Measurements from ENCODE around the gene SLC25A10.

The SLC25A10 gene

DNA sequence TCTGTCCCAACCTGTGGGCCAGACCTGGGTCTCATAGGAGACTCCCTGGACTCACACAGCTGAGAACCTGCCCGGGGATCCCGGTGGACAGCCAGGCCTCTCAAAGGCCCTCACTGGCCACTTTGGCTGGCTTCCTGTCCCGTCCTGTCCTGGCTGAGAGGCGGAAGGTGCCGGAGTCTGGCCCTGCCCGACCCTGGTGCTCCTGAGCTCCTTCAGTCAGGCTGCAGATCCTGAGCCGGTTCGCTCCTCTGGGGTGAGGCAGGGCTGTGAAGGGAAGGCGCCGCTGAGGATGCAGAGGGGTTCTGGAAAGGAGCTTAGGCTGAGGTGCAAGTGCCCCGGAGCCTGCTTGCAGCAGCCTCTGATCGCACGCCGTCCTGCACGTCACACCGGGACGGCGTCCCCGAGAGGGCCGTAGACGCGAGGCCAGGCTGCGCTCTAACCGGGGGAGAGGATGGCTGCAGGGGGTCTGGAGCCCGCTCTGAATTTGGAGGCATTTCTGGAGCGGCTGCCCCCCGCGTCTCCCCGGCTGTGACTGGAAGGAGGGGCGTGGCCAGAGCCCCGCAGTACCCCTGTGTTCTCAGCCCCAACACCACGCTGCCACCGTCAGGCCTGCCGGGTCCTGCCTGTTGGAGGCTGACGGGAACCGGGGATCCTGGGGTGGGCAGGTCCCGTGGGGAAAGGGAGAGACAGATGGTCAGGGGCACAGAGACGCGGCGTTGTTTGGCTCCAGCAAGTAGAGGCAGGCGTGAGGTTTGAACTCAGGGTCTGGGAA, 24.1 kb upstream of the SLC25A10 start:
- DNase-seq: no peak

DNA sequence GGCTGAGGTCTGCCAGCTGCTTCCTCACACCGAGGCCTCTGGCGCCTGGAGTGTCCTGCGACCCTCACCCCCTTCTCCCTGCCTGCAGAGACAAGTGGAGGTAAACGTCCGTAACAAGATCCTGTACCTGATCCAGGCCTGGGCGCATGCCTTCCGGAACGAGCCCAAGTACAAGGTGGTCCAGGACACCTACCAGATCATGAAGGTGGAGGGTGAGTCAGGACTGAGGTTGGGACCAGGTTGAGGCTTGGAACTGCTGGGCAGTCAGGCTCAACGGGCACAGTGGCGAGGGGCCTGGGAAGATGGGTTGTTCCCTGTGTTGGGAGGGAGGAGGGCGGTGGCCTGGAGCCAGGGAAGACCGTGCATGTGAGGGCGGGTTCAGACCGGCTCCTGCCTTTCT, 23.5 kb upstream of the SLC25A10 start:
- DNase-seq: no peak

DNA sequence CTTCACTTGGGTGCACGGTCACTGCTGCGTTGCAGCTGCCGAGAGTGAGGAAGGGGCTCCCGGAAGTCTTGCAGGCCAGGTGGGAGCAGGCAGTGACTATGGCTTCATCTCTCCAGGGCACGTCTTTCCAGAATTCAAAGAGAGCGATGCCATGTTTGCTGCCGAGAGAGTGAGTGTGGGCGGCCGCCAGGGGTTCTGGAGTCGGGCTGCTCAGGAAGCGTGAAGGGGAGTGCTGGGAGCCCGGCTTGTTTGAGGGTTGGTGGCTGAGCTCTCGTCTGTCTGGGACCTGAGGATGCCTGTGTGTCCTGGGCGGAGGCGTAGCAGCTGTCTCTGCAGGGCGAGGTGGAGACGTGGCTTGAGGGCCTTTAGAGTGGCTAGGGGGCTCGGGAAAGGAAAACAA, 22.0 kb upstream of the SLC25A10 start:
- no peak for DNase-seq

DNA sequence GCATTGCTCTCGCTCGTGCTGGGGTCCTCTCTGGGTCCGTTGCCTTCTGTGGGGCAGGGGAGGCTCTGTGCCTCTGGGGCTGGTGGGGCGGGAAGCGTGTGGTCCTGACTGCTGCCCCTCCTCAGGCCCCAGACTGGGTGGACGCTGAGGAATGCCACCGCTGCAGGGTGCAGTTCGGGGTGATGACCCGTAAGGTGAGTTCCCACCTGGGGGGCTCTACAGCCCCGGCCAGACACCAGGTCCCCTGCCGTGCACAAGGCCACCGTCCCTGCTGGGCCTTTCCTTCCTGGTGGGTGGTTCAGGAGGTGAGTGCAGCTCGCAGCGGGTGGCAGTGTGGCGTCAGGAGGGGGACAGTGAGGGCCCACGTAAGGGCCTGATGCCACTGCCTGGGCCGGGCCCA, 21.5 kb upstream of the SLC25A10 start:
- no peak for DNase-seq

DNA sequence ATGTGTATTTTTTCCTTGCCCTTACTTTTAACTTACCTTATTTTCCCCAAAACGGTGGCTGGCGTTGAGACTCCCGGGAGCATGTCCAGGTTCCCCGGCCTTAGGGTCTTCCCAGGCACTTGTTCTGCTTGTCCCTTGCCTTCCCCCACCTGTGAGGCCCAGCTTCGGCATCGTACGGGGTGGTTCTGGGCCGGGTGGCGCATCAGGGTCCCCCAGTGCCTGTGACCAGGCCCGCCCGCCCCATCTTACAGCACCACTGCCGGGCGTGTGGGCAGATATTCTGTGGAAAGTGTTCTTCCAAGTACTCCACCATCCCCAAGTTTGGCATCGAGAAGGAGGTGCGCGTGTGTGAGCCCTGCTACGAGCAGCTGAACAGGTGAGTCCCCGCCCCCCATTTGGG, 20.9 kb upstream of the SLC25A10 start:
- no peak for DNase-seq

DNA sequence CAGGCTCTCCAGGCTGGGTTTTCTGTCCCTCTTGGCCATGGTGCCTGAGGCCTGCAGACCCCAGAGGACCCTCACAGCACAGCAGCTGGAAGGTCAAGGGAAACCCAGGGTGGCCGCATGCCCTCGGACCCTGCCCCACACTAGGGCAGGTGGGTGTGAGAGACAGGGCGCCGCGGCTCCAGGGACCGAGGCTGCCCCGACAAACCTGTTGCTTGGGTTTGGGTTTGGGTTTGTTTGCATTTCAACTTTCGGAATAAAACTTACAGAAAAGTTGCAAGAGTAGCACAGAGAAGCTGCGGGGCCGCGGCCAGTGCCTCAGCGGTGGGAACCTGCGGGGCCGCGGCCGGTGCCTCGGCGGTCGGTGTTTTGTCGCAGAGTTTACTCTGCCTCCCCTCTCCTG, 20.5 kb upstream of the SLC25A10 start:
- no peak for DNase-seq

DNA sequence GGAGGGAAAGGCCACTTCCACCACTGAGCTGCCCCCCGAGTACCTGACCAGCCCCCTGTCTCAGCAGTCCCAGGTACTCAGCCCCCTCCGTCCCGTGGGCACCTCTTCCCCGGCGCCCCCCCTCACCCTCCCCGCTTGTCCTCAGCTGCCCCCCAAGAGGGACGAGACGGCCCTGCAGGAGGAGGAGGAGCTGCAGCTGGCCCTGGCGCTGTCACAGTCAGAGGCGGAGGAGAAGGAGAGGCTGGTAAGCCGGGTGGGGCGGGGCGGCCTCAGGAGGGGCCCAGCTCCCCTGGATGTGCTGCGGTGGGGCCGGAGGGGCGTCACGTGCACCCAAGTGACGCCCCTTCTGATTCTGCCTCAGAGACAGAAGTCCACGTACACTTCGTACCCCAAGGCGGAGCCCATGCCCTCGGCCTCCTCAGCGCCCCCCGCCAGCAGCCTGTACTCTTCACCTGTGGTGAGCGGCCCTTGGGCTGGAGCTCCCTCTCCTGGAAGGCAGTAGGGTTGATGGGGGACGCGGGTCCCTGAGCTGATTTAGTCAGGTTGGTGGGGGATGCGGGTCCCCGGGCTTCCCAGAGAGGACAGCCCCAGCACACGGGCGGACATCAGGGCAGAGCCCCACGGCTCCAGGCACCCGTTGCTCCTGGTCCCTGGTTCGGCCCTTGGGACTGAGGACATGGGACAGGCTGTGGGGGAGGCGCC, 18.4 kb upstream of the SLC25A10 start:
- DNase-seq: no peak

DNA sequence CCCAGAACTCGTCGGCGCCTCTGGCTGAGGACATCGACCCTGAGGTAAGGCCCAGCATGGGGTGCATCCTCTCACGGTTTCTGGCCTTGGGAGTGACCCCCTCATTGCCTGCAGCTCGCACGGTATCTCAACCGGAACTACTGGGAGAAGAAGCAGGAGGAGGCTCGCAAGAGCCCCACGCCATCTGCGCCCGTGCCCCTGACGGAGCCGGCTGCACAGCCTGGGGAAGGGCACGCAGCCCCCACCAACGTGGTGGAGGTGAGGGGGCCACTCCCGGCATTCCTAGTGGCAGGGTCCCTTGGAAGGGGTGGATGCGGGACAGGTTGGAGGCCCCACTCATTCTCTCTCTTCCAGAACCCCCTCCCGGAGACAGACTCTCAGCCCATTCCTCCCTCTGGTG, 17.3 kb upstream of the SLC25A10 start:
- no peak for DNase-seq

DNA sequence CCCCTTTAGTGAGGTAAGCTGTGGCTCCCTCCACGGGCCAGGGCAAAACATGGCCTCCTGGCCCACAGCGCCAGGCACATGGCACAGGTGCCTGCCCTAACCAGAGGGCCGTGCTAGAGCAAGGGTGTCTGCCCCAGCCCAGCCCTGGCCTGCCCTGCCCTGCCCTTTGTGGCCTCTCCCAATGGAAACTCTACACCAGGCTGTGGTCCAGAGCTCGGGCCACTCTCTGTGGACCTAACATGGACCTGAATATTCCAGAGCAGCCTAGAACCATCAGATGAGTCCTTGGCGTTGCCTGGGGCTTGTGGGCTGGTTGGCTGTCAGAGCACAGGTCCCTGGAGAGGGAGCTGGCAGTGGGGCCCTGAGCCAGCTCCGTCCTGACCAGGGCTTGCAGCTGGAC, 16.9 kb upstream of the SLC25A10 start:
- no peak for DNase-seq

DNA sequence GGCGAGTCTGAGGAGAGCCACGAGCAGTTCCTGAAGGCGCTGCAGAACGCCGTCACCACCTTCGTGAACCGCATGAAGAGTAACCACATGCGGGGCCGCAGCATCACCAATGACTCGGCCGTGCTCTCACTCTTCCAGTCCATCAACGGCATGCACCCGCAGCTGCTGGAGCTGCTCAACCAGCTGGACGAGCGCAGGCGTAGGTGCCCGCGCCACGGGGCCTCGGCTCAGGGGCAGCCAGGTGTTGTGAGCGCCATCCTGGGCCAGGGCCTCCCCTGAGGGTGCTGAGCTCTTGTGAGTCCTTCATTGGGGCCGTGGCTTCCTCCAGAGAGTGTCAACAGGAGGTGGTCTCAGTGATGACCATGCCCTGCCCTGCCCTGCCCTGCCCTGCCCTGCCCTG, 16.3 kb upstream of the SLC25A10 start:
- no peak for DNase-seq

DNA sequence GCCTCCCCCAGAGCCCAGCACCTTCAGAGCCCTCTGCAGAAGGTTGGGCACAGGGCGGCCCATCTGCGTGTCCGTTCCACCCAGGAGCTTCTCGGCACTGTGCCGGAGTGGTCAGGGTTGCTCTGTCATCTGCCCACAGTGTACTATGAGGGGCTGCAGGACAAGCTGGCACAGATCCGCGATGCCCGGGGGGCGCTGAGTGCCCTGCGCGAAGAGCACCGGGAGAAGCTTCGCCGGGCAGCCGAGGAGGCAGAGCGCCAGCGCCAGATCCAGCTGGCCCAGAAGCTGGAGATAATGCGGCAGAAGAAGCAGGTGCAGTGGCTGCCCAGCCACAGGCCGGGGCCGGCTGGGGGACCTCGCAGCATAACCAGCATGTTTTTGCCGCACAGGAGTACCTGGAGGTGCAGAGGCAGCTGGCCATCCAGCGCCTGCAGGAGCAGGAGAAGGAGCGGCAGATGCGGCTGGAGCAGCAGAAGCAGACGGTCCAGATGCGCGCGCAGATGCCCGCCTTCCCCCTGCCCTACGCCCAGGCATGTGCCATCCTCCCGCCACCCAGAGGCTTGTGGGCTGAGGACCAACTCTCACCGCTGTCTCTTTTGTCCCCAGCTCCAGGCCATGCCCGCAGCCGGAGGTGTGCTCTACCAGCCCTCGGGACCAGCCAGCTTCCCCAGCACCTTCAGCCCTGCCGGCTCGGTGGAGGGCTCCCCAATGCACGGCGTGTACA, 15.7 kb upstream of the SLC25A10 start:
- no peak for DNase-seq

DNA sequence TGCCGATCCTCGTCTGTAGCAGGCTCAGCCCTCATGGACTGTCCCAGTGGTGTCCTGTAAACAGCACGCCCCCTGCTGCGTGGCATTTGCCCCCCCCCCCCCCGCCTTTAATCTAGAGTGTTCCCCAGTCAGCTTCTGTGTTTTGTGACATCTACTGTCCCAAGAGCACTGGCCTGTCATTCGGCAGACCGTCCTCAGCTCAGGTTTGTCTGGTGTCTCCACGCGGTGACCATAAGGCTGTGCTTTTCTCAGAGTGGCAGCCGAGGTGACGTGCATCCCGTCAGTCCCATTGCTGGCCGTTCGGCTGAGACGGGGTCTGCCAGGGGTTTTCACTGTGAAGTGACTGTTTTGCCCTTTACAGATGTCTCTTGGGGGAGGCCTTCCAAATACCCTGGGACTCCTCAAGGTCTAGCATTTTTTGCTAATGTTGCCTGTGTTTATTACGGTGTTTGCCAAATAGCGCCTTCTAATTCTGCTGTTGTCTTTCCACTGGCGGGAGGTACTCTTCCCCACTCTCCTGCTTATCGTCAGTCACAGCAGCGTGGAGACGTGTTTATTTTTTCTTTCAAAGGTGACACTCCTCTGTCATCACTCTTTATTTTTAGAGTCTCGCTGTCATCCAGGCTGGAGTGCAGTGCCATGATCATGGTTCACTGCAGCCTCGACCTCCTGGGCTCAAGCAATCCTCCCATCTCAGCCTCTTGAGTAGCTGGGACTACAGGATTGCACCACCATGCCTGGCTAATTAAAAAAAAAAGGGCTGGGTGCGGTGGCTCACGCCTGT, 14.6 kb upstream of the SLC25A10 start:
- DNase-seq: no peak

DNA sequence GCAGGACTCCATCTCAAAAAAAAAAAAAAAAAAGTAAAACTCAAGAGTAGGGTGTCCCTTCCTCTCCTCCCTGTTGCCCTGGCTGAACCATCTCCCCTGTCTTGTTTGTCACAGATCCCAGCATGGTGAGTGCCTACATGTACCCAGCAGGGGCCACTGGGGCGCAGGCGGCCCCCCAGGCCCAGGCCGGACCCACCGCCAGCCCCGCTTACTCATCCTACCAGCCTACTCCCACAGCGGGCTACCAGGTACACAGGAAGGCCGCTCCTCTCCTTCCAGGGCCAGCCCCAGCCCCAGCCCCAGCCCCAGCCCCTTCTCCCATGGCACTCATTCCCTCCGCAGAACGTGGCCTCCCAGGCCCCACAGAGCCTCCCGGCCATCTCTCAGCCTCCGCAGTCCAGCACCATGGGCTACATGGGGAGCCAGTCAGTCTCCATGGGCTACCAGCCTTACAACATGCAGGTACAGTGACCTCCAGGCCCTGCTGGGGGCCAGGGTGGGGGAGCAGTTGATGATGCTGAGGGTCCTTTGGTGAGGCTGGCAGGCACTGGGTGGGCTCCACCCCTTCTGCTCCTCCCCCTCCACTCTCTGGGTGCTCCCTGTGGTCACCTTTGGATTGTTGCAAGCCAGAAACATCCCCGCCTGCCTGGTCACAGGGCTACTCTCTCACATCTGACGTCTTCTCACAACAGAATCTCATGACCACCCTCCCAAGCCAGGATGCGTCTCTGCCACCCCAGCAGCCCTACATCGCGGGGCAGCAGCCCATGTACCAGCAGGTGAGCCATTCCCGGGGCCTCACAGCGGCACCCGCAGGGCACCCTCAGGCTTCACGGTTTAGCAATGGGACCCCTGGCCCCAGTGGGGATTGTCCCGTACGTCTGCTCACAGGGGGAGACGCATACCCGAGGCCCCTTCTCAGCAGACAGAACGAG, 11.5 kb upstream of the SLC25A10 start:
- DNase-seq: no peak

DNA sequence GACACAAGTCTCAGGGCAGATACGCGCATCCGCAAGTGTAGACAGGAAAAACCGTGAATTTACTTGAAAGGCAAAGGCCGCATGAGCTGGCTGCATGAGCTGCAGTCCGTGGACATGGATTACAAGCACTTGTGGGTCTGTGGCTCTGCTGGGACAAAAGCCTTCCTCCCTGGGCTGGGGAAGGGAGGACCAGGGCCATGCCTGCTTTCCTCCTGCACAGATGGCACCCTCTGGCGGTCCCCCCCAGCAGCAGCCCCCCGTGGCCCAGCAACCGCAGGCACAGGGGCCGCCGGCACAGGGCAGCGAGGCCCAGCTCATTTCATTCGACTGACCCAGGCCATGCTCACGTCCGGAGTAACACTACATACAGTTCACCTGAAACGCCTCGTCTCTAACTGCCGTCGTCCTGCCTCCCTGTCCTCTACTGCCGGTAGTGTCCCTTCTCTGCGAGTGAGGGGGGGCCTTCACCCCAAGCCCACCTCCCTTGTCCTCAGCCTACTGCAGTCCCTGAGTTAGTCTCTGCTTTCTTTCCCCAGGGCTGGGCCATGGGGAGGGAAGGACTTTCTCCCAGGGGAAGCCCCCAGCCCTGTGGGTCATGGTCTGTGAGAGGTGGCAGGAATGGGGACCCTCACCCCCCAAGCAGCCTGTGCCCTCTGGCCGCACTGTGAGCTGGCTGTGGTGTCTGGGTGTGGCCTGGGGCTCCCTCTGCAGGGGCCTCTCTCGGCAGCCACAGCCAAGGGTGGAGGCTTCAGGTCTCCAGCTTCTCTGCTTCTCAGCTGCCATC, 10.6 kb upstream of the SLC25A10 start:
- no peak for DNase-seq

DNA sequence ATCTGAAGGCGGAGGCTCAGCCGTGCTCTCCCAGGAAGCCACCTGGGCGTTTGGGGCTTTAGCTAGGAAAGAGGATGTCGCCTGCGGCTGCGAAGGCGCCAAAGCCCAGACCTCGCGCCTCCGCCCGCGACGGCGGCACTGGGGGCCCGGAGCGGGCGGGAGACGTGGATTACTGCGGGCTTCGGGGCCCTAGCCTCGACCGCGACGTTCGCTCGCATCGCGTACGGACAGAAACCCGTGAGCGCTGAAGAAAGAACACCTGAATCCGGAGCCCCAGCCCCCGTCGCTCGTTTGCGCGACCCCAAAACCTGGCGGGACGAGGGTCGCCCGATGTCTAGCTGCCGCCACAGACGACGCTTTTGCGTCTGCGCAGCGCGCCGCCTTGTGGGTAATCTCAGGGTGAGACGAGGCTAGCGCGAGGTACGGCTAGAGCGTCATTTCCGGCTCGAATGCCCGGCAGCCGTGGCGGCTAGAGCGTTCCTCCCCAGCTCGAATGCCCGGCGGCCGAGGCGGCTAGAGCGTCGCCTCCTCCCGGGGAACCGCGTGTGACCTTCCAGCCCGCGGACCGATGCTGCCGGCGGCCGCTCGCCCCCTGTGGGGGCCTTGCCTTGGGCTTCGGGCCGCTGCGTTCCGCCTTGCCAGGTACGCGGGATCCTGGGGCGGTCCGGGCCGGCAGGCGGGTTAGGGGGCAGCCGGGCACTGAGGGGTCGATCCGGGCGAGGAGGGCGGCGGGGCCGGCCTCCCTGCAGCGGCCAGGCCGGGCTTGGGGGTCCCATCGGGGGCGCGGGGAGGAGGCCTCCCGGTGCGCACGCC, 8.9 kb upstream of the SLC25A10 start, which contains the start of gene MRPL12:
Gene MRPL12, plus strand, starts transcription at position 434 of the 813 bp plus-strand sequence. Its CDS starts 135 bp downstream, at position 569.
- peak; percentile 82 for DNase-seq

DNA sequence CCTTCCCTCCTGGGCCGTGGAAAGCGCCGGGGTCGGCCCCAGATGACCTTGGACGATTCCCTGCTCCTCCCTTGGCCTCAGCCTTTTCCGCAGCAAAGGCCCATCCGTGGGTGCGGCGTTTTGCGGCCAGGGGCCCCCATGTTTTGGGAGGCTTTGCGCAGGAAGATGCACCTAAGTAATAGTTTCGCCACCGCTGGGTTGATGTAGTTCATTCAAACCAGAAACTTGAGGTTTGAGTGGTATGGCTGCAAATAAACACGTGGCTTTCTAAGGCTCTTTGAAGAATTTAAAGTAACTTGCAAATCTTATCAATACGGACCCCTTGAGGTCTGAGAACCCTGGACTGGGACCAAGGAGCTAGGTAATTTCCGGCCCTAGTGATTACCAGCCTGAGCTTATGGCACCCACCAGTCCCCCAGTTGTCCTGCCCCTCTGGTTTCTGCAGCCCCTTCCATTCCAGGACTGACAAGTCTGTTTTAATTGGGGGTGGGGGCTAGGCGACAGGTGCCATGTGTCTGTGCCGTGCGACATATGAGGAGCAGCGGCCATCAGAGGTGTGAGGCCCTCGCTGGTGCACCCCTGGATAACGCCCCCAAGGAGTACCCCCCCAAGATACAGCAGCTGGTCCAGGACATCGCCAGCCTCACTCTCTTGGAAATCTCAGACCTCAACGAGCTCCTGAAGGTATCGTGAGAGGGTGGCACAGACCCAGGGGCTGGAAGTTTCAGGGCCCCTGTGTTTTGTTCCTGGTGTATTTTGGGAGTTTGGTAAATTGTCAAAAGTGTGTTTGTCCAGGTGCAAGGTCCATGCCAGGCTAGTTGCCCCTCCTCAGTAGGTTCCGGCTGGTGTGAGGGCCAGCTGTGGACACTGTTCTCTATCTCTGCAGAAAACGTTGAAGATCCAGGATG, 8.1 kb upstream of the SLC25A10 start:
- no peak for DNase-seq

DNA sequence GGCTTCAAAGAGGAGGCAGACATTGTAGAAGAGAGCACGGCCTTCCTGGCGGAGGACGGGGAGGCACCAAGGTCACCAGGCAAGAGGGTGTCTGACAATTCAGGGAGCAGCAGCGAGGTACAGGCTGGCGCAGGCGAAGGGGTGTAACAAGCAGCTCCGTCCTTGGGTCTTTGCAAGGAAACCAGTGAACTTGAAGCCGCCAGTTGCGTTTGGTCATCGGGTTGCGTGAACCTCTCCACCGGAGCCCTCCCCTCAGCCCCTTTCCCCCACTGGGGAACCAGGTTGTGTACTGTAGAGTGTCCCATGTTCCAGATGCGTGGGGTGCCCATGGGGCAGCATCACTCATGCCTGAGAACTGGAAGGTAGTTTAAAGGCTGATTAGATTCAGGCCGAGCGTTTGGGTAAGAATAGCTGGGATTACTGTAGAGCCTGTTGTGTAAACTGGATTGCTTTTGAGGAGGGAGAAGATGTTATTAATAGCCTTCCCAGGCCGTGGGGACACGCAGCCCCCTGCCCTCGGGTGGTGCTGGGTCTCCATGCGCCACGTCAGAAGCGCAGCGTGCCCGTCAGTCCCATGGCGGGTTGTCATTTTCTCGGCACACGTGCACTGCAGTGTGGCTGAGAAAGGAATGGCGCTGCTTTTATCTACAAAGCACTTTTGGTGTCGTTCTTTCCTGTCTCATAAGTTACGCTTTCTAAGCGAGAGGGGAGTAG, 6.4 kb upstream of the SLC25A10 start:
- DNase-seq: no peak

DNA sequence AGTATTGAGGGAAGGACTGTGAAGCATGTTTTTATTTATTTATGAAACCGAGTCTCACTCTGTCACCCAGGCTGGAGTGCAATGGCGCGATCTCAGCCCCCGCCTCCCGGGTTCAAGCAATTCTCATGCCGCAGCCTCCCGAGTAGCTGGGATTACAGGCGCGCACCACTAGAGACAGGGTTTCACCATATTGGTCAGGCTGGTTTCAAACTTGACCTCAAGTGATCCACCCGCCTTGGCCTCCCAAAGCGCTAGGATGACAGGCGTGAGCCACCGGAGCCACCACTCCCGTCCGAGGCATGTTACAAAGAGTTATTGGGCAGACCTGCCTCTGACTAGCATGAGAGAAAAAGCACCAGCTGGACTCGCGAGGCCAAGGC, 5.9 kb upstream of the SLC25A10 start:
- no peak for DNase-seq

Measured in NCI-H748 treated with DMSO at 0.1 percent for 48 hours (cell line).